Kasumi-1 (cell line): ENCODE measurements around the gene ENOX1.

ENCODE experiments used
- DNase-seq, 2 experiments: peaks; one replicate each; lab custom pipeline; 2025; lab: John Stamatoyannopoulos, UW

Gene ENOX1

GRCh38 chr13:43315522-43315921 lies 471.2 kb downstream of the ENOX1 start:
- DNase-seq: no peak

- DNase-seq: no peak
These were observed 477.5 kb downstream of the ENOX1 start for GRCh38 chr13:43309311-43309710.

- DNase-seq: peak; percentile 92
These were observed 478.8 kb downstream of the ENOX1 start for GRCh38 chr13:43307921-43308433.

- DNase-seq: no peak
These were observed 479.4 kb downstream of the ENOX1 start for GRCh38 chr13:43307221-43307920.

- DNase-seq: no peak
These were observed 480.4 kb downstream of the ENOX1 start for GRCh38 chr13:43306372-43306771.

DNA sequence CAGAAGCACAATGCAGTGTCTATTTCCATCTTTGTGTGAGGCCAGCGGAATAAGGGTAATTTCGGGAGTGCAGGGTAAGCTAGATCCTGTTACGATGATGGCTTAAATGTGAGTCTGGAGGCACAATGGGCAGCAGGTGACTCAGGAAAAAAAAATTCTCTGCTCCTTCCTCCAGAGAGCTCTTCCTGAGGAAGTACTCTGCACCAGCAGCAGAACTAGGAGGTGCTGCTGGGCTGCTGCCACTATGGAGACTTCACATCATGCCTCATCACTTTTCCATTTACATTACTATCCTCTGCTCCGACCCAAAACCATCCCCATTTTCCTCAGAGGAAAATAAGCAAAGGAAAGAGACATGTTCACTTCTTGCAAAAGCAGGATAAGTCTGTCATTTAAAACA lies 481.4 kb downstream of the ENOX1 start:
- no peak for DNase-seq

DNA sequence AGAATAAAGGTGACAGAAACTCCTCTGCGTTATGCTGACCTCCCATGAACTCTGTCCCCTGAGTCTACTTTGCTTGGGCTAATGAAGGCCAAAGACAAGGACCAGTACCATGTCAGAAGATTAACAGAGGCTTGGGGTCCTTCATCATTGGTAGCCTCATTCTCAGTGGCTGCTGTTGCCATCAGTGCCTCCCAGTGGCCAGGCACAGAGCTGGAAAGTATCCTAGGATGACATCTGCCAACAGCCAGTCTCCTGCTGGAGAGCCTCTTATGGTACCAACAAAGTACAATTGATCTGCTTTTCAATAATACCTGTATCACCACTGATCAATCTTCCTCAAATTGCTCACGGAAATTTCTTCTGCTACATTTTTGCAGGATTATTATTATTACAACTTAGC lies 481.8 kb downstream of the ENOX1 start:
- no peak for DNase-seq

GRCh38 chr13:43304449-43304848 lies 482.3 kb downstream of the ENOX1 start:
- DNase-seq: no peak

GRCh38 chr13:43303033-43303729 lies 483.6 kb downstream of the ENOX1 start:
- peak; percentile 73 to 83 for DNase-seq

DNA sequence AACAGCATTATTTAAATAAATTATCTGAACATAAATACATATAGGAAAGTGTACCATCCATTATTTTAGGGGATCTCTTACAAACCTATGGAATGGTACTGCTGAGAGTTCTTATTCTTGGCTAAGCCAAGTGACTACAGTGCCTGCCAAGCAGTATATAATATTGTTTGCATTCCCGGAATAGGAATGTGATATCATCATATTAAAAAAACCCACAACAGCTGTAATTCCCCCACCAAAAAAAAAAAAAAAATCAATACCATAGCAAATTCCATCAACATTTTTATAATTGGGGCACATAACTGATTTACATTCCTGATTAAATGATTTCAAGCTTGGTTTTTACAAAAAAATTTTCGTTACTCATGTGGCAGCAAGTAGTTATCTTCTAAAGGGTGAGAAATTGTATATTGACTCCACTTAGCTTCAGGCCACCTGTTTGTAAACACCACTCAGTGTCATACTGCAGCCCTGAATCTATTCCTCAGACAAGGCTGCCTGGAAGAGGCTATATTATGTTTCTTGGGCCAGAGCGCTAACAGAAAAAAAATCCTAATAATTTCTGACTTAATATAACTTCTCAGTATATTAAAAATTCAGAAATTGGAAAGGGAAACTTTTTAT lies 485.3 kb downstream of the ENOX1 start:
- DNase-seq: no peak

DNA sequence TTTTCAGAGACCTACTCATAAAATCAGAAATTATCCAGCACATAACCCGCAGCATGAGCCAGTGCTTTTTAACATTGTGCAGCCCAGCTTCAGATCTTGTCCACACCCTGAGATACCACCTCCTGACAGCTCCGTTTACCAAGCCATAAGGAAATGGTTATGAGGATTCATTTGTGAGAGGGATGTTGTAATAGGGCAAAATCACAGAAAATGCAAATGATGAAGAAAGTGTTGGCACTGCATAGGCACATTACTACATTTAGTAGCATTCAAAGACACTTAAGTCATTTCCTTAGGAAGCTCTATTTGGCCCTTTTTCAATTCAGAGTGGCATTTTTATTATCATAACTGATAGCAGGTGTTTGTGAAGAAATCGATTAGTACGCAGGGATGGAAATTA lies 485.9 kb downstream of the ENOX1 start:
- DNase-seq: no peak

- no peak for DNase-seq
These were observed 487.4 kb downstream of the ENOX1 start for GRCh38 chr13:43299374-43299773.

DNA sequence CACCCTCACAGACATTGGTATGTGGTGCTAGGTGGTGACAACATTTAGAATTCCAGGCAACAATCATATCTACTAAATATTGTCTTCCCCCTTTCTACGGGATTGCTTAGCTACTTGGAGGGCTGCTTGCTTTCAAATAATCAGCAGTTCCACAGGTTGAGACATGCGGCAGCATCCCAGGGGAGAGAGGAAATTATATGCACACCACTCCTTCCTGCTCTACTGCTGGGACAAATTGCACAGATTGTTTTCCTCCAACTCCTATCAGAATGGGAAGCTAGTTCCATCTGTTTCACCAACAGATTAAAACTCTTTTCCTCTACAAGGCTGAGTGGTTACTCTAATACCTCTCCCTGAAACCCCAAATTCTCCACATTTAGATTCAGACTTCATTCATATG lies 488.0 kb downstream of the ENOX1 start:
- DNase-seq: no peak

DNA sequence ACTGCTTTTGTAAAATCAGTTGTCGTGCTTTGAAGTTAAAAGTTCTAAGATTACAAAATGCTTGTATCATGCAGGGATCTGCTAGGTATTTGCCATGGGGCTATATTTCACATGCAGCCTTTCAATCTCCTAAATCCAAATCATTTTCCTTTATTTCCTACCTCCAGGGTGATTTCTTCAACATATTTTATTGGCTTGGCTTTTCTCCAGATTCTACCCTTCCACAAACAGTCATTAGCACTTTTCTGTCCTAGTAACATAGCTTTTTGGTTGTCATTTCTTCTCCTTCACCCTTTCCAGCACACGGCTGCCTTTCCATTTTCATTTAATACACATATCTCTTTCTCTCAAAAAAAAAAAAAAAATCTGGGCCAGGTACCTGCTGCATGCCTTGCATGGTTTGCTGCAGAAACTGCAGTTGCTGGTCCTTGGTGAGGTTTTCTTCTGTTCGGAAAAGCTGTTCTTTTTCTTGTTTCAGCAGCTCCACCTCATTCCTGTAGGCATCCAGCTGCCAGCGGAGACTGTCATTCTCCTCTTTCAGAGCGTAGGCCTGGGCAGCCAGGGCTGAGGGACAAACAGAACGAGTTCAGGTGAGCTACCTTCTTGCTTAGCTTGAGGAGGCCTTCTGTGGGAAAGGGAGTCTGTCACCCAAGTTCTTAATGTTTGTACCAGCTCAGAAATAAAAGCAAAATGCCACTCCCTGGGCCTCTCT lies 488.6 kb downstream of the ENOX1 start:
- DNase-seq: no peak

GRCh38 chr13:43295825-43296564 lies 490.8 kb downstream of the ENOX1 start:
- DNase-seq: no peak

- no peak for DNase-seq
These were observed 491.5 kb downstream of the ENOX1 start for GRCh38 chr13:43295321-43295720.

DNA sequence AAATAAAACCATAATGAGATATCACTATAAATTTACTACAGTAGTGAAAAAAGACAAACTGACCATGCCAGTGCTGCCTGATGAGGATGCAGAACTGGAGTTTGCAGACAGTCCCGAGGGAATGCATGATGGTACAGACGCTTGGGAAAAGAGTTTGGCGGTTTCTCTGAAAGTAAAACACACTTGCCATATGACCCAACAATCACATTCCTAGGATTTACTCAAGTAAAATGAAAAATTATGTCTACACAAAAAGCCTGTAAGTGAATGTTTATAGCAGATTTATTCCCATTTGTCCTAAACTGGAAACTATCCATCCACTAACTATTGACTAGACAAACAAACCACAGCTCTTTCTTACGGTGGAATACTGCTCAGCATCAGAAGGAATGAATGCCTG lies 492.4 kb downstream of the ENOX1 start:
- DNase-seq: no peak

- no peak for DNase-seq
These were observed 492.8 kb downstream of the ENOX1 start for GRCh38 chr13:43293986-43294385.

- DNase-seq: no peak
These were observed 493.2 kb downstream of the ENOX1 start for GRCh38 chr13:43293561-43293960.

GRCh38 chr13:43293008-43293407 lies 493.8 kb downstream of the ENOX1 start:
- no peak for DNase-seq

DNA sequence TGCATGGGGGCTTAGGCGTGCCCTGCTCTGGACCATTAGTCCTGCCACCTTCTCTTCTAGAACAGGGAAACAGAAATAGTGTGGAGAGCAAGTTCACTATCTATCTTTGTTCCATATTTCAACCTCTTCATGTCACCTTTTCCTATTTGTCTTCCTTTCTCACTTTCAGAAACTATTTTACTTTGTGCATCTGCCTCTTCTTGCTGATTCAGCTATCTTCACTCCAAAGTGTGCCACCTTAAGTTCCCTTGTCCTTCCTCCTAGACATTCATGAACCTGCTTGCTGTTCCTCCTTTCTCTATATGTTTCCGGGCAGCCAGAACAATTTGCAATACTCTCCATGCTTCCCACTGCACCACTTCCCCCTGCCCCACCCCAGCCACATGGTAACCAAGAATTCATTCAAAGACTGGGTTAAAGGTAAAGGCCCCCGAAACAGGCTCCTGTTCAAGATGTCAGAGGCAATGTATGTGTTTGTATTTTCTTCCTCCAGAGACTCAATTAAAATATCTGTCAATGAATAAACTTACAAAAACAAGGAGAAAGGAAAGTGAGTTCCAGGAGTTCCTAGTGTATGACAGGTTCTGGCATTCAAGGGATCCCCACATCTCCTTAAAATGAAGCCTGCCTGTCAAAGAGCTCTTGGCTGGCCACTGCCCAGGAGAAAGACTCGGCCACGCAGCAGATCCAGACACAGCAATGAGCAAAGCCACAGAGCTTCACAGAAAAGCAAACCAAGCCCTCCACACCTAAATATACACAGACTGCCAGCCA lies 495.3 kb downstream of the ENOX1 start:
- no peak for DNase-seq
